ENCODE results near the gene ITGA6. TPM values are rescaled to one million over a fixed set of nuclear protein-coding genes. Genes with fewer than 3 reads are reported as not detected.

Gene ITGA6
- total RNA-seq, 2 experiments from 2014 or later: 0.38 TPM; not detected in 1

DNA sequence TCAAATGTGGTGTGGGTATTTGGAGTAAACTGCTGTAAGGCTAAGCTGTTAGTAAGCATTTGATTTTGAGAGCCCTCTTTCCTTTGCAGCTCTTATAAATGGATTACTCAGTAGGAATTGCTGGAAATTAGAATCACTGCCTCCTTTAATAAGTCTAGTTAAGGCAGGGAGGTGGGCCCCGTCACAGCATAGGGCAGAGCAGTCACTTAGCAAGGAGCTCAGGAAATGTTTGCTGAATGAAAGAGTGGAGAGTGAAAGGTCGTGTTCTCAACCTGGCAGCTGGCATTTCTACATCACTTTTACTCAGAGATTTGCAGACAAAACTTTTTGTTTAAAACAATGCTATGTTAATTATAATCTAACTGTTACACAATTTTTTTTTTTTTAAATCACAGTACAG lies 25.5 kb downstream of the ITGA6 start:
- CTCF ChIA-PET (ENCODE audit: unreplicated experiment): no interaction called here
- TF ChIP-seq EZH2phosphoT487 (IDR thresholded peaks at IDR 0.05; ENCODE audit: borderline replicate concordance, low read depth, low read length): no peak
- TF ChIP-seq, protein P1, sequence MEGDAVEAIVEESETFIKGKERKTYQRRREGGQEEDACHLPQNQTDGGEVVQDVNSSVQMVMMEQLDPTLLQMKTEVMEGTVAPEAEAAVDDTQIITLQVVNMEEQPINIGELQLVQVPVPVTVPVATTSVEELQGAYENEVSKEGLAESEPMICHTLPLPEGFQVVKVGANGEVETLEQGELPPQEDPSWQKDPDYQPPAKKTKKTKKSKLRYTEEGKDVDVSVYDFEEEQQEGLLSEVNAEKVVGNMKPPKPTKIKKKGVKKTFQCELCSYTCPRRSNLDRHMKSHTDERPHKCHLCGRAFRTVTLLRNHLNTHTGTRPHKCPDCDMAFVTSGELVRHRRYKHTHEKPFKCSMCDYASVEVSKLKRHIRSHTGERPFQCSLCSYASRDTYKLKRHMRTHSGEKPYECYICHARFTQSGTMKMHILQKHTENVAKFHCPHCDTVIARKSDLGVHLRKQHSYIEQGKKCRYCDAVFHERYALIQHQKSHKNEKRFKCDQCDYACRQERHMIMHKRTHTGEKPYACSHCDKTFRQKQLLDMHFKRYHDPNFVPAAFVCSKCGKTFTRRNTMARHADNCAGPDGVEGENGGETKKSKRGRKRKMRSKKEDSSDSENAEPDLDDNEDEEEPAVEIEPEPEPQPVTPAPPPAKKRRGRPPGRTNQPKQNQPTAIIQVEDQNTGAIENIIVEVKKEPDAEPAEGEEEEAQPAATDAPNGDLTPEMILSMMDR (conservative IDR thresholded peaks at IDR 0.05; ENCODE audit: low read length): no peak
- Histone ChIP-seq H3K4me3 (ENCODE audit: low read depth, low read length, poor library complexity, severe bottlenecking) (no peak overlapping the region), H2AFZ (ENCODE audit: low read length) (no peak overlapping the region), H3K27ac (ENCODE audit: low read depth, low read length, poor library complexity, severe bottlenecking) (no peak overlapping the region), H3K36me3 (ENCODE audit: insufficient read depth, low read length) (no peaks in the 10 kb centered on the region), H3K79me2 (ENCODE audit: insufficient read depth, low read depth, low read length) (no peaks in the 10 kb centered on the region), H3K9me2 (ENCODE audit: insufficient read depth, low read length) (no peaks in the 10 kb centered on the region), H3K4me1 (ENCODE audit: insufficient read depth, low read length, poor library complexity, severe bottlenecking) (no peaks in the 10 kb centered on the region), H3K4me2 (ENCODE audit: low read length) (no peak overlapping the region), H3K9me3 (ENCODE audit: low read length) (no peaks in the 10 kb centered on the region), H4K20me1 (ENCODE audit: insufficient read depth, low read length) (no peaks in the 10 kb centered on the region)
- POLR2A ChIA-PET: interaction anchor here (1.4 to 1.7 kb wide), 2 partner anchors 9 to 12 kb away, joined by 3 to 6 read pairs; no protein-coding TSS in a partner anchor
- no TSS peak for BruUV-seq (replicated peaks)
- no peak for DNase-seq (ENCODE audit: low spot score)
- intact Hi-C loops (cut with micrococcal nuclease; ENCODE audit: unreplicated experiment): no loop called here

DNA sequence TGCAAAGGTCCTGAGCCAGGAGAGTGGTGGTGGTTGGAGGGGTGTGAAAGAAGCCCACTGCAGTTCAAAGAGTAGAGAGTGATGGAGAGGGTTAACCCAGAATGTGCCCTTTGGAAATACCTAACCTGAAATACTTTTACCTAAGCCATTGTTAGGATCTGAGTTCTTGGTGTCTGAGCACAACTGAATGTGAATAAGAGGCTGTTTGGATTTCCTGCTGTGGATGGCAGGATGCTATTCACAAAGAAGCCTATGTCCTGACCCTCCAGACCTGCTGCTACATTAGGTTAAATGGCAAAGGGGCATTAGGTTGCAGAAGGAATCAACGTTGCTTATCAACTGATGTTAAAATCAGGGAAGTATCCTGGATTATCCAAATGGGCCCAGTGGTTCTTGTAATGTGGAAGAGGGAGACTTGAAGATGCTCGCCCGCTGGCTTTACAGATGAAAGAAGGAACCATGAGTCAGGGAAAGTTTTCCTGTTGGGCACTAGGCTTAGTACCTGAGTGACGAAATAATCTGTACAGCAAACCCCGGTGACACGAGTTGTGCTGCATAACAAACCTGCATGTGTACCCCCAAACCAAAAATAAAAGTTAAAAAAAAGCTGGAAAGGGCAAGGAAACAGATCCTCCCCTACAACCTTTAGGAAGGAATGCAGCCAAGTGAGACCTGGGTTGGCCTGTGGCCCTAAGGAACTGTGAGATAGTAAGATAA lies 27.2 kb downstream of the ITGA6 start:
- Histone ChIP-seq H3K9me2 (ENCODE audit: insufficient read depth, low read length) (no peaks in the 10 kb centered on the region), H3K4me2 (ENCODE audit: low read length) (no peak overlapping the region), H3K4me3 (ENCODE audit: low read depth, low read length, poor library complexity, severe bottlenecking) (no peak overlapping the region), H4K20me1 (ENCODE audit: insufficient read depth, low read length) (no peaks in the 10 kb centered on the region), H3K9me3 (ENCODE audit: low read length) (no peaks in the 10 kb centered on the region), H3K27ac (ENCODE audit: low read depth, low read length, poor library complexity, severe bottlenecking) (no peak overlapping the region), H3K36me3 (ENCODE audit: insufficient read depth, low read length) (no peaks in the 10 kb centered on the region), H3K4me1 (ENCODE audit: insufficient read depth, low read length, poor library complexity, severe bottlenecking) (no peaks in the 10 kb centered on the region), H3K79me2 (ENCODE audit: insufficient read depth, low read depth, low read length) (no peaks in the 10 kb centered on the region), H2AFZ (ENCODE audit: low read length) (no peak overlapping the region)
- TF ChIP-seq, protein P1 (conservative IDR thresholded peaks at IDR 0.05; ENCODE audit: low read length): no peak
- no peak for TF ChIP-seq EZH2phosphoT487 (IDR thresholded peaks at IDR 0.05; ENCODE audit: borderline replicate concordance, low read depth, low read length)
- ChIA-PET CTCF (ENCODE audit: unreplicated experiment) (no interaction called here), POLR2A (interaction anchor here (0.7 kb wide), 1 partner anchor 46 kb away, joined by 3 read pairs; no protein-coding TSS in a partner anchor)
- DNase-seq (ENCODE audit: low spot score): no peak
- intact Hi-C loops (cut with micrococcal nuclease; ENCODE audit: unreplicated experiment): no loop called here
- BruUV-seq (replicated peaks): no TSS peak

DNA sequence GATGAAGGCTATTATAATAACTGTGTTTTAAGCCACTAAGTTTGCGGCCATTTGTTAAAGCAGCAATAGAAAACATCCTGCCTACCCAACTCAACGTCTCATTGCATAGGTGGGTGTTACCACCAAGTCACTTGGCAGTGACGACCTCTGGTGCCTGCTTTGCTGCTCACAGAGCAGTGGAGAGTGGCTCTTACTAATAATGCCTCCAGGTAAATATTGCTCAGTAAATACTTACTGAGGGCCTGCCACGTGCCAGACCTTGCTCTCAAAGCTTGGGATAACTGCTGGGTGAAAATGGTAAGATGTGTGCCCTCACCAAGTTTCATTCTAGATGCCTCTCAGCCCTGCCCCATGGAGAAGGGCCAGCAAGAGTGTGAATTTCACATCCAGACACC lies 27.7 kb downstream of the ITGA6 start:
- POLR2A ChIA-PET: no interaction called here
- intact Hi-C loops (cut with micrococcal nuclease; ENCODE audit: unreplicated experiment): no loop called here
- CTCF ChIA-PET (ENCODE audit: unreplicated experiment): no interaction called here
- Histone ChIP-seq H3K4me2 (ENCODE audit: low read length) (no peak overlapping the region), H3K36me3 (ENCODE audit: insufficient read depth, low read length) (no peaks in the 10 kb centered on the region), H2AFZ (ENCODE audit: low read length) (no peak overlapping the region), H3K27ac (ENCODE audit: low read depth, low read length, poor library complexity, severe bottlenecking) (no peak overlapping the region), H3K9me2 (ENCODE audit: insufficient read depth, low read length) (no peaks in the 10 kb centered on the region), H3K4me1 (ENCODE audit: insufficient read depth, low read length, poor library complexity, severe bottlenecking) (no peaks in the 10 kb centered on the region), H4K20me1 (ENCODE audit: insufficient read depth, low read length) (no peaks in the 10 kb centered on the region), H3K4me3 (ENCODE audit: low read depth, low read length, poor library complexity, severe bottlenecking) (no peak overlapping the region), H3K79me2 (ENCODE audit: insufficient read depth, low read depth, low read length) (no peaks in the 10 kb centered on the region), H3K9me3 (ENCODE audit: low read length) (no peaks in the 10 kb centered on the region)
- BruUV-seq (replicated peaks): no TSS peak
- TF ChIP-seq, protein P1 (conservative IDR thresholded peaks at IDR 0.05; ENCODE audit: low read length): no peak
- TF ChIP-seq EZH2phosphoT487 (IDR thresholded peaks at IDR 0.05; ENCODE audit: borderline replicate concordance, low read depth, low read length): no peak
- no peak for DNase-seq (ENCODE audit: low spot score)

Data from OCI-LY7 (cell line).